ENCODE measurements around the gene SZT2.

The SZT2 gene

DNA sequence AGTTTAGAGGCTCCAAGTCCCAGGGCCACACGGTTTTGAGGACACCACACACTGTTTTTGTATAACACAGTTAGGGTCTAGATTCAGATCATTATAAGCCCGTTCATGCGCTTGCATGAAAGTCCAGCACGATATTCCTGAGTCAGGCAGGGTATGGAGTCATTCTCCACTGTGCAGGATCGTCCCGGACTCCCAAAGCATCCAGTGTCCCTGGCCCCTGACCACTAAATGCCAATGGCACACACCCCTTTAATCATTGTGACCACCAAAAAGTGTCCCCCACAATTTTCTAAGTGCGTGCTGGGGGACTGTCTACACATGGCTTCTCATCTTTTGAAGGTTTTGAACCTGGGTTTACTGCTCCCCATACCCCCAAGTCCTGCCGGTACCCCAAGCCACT is 113.8 kb downstream of the SZT2 start:
- H3K9me3 ChIP-seq (ENCODE audit: severe bottlenecking) = no peaks in the 10 kb centered on the region
- no peaks in the 10 kb centered on the region for H3K27me3 ChIP-seq (ENCODE audit: insufficient read depth, poor library complexity, severe bottlenecking)
- no peak overlapping the region for H3K27ac ChIP-seq (ENCODE audit: poor library complexity, severe bottlenecking)
- no peak overlapping the region for H3K4me3 ChIP-seq (ENCODE audit: severe bottlenecking)
- ATAC-seq (ENCODE audit: low read depth) (no peak), DNase-seq (ENCODE audit: low spot score) (no peak)
- H3K4me1 ChIP-seq (ENCODE audit: insufficient read depth, poor library complexity, severe bottlenecking) = peaks cover 5% of the 10 kb centered on the region
- TF ChIP-seq, protein P1, sequence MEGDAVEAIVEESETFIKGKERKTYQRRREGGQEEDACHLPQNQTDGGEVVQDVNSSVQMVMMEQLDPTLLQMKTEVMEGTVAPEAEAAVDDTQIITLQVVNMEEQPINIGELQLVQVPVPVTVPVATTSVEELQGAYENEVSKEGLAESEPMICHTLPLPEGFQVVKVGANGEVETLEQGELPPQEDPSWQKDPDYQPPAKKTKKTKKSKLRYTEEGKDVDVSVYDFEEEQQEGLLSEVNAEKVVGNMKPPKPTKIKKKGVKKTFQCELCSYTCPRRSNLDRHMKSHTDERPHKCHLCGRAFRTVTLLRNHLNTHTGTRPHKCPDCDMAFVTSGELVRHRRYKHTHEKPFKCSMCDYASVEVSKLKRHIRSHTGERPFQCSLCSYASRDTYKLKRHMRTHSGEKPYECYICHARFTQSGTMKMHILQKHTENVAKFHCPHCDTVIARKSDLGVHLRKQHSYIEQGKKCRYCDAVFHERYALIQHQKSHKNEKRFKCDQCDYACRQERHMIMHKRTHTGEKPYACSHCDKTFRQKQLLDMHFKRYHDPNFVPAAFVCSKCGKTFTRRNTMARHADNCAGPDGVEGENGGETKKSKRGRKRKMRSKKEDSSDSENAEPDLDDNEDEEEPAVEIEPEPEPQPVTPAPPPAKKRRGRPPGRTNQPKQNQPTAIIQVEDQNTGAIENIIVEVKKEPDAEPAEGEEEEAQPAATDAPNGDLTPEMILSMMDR (IDR thresholded peaks at IDR 0.05; ENCODE audit: poor library complexity, severe bottlenecking) = no peak
- no peaks in the 10 kb centered on the region for H3K36me3 ChIP-seq (ENCODE audit: low read depth)
